HG03060 (cell line): Measurements from ENCODE around the gene GCK.
"Not testable (repeated sequence)": the region's sequence is repeated elsewhere in the genome, so short reads cannot be mapped to it uniquely, and the experiment has no call there.

Source experiments
- ATAC-seq: cut with Tn5 transposase; IDR thresholded peaks from one replicate; pipeline ENCODE4 v1.9.1; 2021; ENCODE audit warnings: low read depth, moderate number of reproducible peaks; ENCODE audit not compliant: unreplicated experiment

Gene GCK

GRCh38 chr7:44184206-44184872 lies 4.9 kb downstream of the GCK start:
- ATAC-seq = no peak

GRCh38 chr7:44183386-44183785 lies 5.9 kb downstream of the GCK start:
- no peak for ATAC-seq

GRCh38 chr7:44182827-44183226 lies 6.4 kb downstream of the GCK start:
- no peak for ATAC-seq

GRCh38 chr7:44180631-44181030 lies 8.6 kb downstream of the GCK start:
- ATAC-seq = no peak

GRCh38 chr7:44177570-44178131 lies 11.6 kb downstream of the GCK start:
- ATAC-seq = no peak

- no peak for ATAC-seq
Observed at GRCh38 chr7:44176486-44176885, 12.8 kb downstream of the GCK start.

GRCh38 chr7:44175730-44176129 lies 13.5 kb downstream of the GCK start:
- ATAC-seq = no peak

- ATAC-seq = not testable (repeated sequence)
Observed at GRCh38 chr7:44174694-44174948, 14.6 kb downstream of the GCK start.

- ATAC-seq = no peak
Observed at GRCh38 chr7:44173911-44174693, 15.1 kb downstream of the GCK start.

- no peak for ATAC-seq
Observed at GRCh38 chr7:44172803-44173424, 16.3 kb downstream of the GCK start.

GRCh38 chr7:44172352-44172751 lies 16.9 kb downstream of the GCK start:
- ATAC-seq = no peak

- ATAC-seq = not testable (repeated sequence)
Observed at GRCh38 chr7:44171901-44172300, 17.3 kb downstream of the GCK start.

- no peak for ATAC-seq
Observed at GRCh38 chr7:44167920-44168319, 21.3 kb downstream of the GCK start.

- no peak for ATAC-seq
Observed at GRCh38 chr7:44163591-44163990, 25.6 kb downstream of the GCK start.

- no peak for ATAC-seq
Observed at GRCh38 chr7:44162785-44163395, 26.3 kb downstream of the GCK start.

- ATAC-seq = no peak
Observed at GRCh38 chr7:44162179-44162578, 27.1 kb downstream of the GCK start.

- no peak for ATAC-seq
Observed at GRCh38 chr7:44161371-44161770, 27.9 kb downstream of the GCK start.

GRCh38 chr7:44159824-44160630 lies 29.2 kb downstream of the GCK start:
- no peak for ATAC-seq

GRCh38 chr7:44158873-44159631 lies 30.2 kb downstream of the GCK start:
- no peak for ATAC-seq
